Suprapubic skin (tissue), 4 donors: ENCODE measurements around the gene ADK. TPM values are rescaled to one million over a fixed set of nuclear protein-coding genes. Genes with fewer than 3 reads are reported as not detected.

Experiments used
- DNase-seq, 2 donors: peaks; one replicate each; pipeline ENCODE4 v3.0.0-alpha.2; 2019; ENCODE audit warnings: low spot score in 2 of 2
- H3K27ac ChIP-seq: fragments of 200-600 bp; sonication (generic); one replicate; pipeline ENCODE4 v1.5.1; 2019
- H3K27me3 ChIP-seq: fragments of 200-600 bp; sonication (generic); one replicate; pipeline ENCODE4 v1.5.1; 2019
- H3K36me3 ChIP-seq: fragments of 200-600 bp; sonication (generic); one replicate; pipeline ENCODE4 v1.5.1; 2019
- H3K4me1 ChIP-seq: fragments of 200-600 bp; sonication (generic); one replicate; pipeline ENCODE4 v1.5.1; 2019
- H3K4me3 ChIP-seq: fragments of 200-600 bp; sonication (generic); one replicate; pipeline ENCODE4 v1.5.1; 2019; ENCODE audit warnings: mild to moderate bottlenecking
- H3K9me3 ChIP-seq: fragments of 200-600 bp; sonication (generic); one replicate; pipeline ENCODE4 v1.5.1; 2019
- EP300 ChIP-seq: sonication (generic); formaldehyde crosslinking; IDR thresholded peaks from one replicate; pipeline ENCODE4 v1.6.1; 2017; ENCODE audit warnings: antibody characterized with exemption
- POLR2A ChIP-seq, 2 donors: fragments of 450-650 bp; IDR thresholded peaks; one replicate each; pipeline ENCODE4 v1.6.1; 2017; ENCODE audit warnings: antibody characterized with exemption in 2 of 2, mild to moderate bottlenecking in 2 of 2, moderate library complexity in 2 of 2
- POLR2AphosphoS5 ChIP-seq, 3 donors: sonication (generic); formaldehyde crosslinking; IDR thresholded peaks; one replicate each; pipeline ENCODE4 v1.6.1; 2017; ENCODE audit warnings: antibody characterized with exemption in 3 of 3
- WGBS: methylation state at CpG from one replicate; pipeline ENCODE4 v1.1.5; 2018; 5-methylcytosine and 5-hydroxymethylcytosine counted together
- total RNA-seq, 4 donors: library from RNA; depleted of rRNA; stranded (reverse); fragments of >200 nt; gene quantifications; one replicate each; pipeline ENCODE4 v1.1.0, GENCODE V29; 2016
- TF ChIP-seq, protein P1 (sequence below), 2 donors: fragments of 200-600 bp in 1 of 2; fragments of 450-650 bp in 1 of 2; sonication (generic) in 1 of 2; IDR thresholded peaks; one replicate each; pipeline ENCODE4 v1.5.1; 2016 to 2019; ENCODE audit warnings: antibody characterized with exemption in 2 of 2, mild to moderate bottlenecking in 1 of 2, moderate library complexity in 1 of 2

The ADK gene
- total RNA-seq, 4 donors from 2014 or later = 33.0 to 57.3 (median 48.0) TPM

DNA sequence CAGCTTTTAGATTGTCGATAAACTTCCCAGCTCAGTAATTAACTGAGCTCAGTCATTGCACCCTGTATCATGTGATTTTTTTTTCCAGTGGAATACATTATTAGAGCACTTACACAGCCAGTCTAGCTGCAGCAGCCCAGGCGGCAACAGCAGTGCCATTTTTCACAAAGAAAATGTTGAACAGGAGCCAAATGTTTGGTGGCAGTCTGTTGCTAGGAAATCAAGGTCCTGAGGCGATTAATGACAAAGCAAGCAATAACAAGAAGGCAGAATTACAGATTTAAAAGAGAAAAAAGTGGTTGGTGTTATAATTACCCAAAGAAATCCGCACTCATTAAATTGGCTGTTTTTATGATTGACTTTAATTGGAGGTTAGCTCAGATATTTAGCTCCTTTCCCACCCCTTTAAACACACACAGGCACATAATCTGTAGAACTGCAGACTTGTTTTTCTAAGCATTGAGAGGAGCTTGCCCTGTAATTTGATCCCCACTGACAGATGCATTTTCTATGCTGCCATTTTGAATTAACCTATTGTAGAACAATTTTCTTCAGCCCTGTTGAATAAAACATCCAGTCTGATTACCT lies 267.4 kb downstream of the ADK start:
- no peak for TF ChIP-seq EP300
- TF ChIP-seq, protein P1, sequence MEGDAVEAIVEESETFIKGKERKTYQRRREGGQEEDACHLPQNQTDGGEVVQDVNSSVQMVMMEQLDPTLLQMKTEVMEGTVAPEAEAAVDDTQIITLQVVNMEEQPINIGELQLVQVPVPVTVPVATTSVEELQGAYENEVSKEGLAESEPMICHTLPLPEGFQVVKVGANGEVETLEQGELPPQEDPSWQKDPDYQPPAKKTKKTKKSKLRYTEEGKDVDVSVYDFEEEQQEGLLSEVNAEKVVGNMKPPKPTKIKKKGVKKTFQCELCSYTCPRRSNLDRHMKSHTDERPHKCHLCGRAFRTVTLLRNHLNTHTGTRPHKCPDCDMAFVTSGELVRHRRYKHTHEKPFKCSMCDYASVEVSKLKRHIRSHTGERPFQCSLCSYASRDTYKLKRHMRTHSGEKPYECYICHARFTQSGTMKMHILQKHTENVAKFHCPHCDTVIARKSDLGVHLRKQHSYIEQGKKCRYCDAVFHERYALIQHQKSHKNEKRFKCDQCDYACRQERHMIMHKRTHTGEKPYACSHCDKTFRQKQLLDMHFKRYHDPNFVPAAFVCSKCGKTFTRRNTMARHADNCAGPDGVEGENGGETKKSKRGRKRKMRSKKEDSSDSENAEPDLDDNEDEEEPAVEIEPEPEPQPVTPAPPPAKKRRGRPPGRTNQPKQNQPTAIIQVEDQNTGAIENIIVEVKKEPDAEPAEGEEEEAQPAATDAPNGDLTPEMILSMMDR (IDR thresholded peaks at IDR 0.05) = no peak
- TF ChIP-seq POLR2AphosphoS5 (IDR thresholded peaks at IDR 0.05) = no peak
- TF ChIP-seq POLR2A (IDR thresholded peaks at IDR 0.05) = no peak
- Histone ChIP-seq H3K36me3 (no peaks in the 10 kb centered on the region), H3K27ac (no peak overlapping the region), H3K9me3 (no peaks in the 10 kb centered on the region), H3K27me3 (no peaks in the 10 kb centered on the region), H3K4me1 (peaks cover 5% of the 10 kb centered on the region), H3K4me3 (no peak overlapping the region)
- no peak for DNase-seq
- WGBS = 36% methylated on average over 4 of the region's 4 CpGs

DNA sequence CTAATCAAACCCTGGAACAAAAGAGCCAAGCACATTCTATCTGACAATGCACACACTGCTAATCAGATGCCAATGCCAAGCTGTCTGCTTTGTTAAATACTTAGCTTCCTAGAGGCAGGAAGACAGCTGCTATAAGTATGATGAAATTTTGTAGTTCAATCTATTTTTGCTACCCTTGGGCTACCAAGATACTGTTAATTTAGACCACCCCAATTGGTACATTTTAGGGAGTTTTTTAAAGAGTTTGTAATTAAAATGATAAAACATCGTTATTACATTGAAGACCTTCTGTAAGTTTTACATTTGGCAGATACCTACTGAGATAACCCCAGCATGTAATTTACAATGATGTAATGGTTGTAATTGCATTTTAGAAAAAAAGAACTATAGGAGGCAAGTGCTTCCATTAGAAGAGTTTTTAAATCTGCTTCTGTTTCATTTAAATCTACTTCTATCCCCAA lies 268.5 kb downstream of the ADK start:
- Histone ChIP-seq H3K4me3 (no peak overlapping the region), H3K36me3 (no peaks in the 10 kb centered on the region), H3K27me3 (no peaks in the 10 kb centered on the region), H3K9me3 (no peaks in the 10 kb centered on the region), H3K27ac (no peak overlapping the region), H3K4me1 (peaks cover 5% of the 10 kb centered on the region)
- no peak for DNase-seq
- WGBS = 73% methylated on average over 1 of the region's 1 CpG
- TF ChIP-seq EP300 (no peak), POLR2AphosphoS5 (IDR thresholded peaks at IDR 0.05) (no peak), POLR2A (IDR thresholded peaks at IDR 0.05) (no peak)
- TF ChIP-seq, protein P1 (IDR thresholded peaks at IDR 0.05) = no peak

GRCh38 chr10:74419958-74420375 lies 268.9 kb downstream of the ADK start:
- no peak overlapping the region for H3K4me3 ChIP-seq
- 88% methylated on average over 2 of the region's 2 CpGs for WGBS
- no peak overlapping the region for H3K27ac ChIP-seq
- no peaks in the 10 kb centered on the region for H3K36me3 ChIP-seq
- H3K4me1 ChIP-seq = peaks cover 5% of the 10 kb centered on the region
- H3K27me3 ChIP-seq = no peaks in the 10 kb centered on the region
- TF ChIP-seq EP300 (no peak), POLR2AphosphoS5 (IDR thresholded peaks at IDR 0.05) (no peak), POLR2A (IDR thresholded peaks at IDR 0.05) (no peak)
- TF ChIP-seq, protein P1 (IDR thresholded peaks at IDR 0.05) = peak in 1 of 2 donors; percentile 22
- H3K9me3 ChIP-seq = no peaks in the 10 kb centered on the region
- no peak for DNase-seq

DNA sequence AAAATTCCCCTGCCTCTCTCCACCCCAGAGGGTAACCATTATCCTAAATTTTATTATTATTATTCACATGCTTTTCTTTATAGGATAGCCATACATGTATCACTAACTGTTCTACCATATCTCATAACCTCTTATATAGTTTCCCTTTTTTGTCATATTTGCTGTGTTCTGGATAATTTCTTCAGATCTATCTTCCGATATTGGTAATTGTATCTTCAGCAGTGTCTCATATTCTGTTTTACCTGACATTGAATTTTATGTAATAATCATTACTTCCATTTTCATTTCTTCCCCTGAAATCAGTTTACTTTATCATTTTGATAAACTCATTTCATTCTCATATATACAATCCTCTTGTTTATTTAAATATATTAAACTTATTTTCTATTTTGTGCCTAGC lies 273.5 kb downstream of the ADK start:
- WGBS = 97% methylated on average over 1 of the region's 1 CpG

DNA sequence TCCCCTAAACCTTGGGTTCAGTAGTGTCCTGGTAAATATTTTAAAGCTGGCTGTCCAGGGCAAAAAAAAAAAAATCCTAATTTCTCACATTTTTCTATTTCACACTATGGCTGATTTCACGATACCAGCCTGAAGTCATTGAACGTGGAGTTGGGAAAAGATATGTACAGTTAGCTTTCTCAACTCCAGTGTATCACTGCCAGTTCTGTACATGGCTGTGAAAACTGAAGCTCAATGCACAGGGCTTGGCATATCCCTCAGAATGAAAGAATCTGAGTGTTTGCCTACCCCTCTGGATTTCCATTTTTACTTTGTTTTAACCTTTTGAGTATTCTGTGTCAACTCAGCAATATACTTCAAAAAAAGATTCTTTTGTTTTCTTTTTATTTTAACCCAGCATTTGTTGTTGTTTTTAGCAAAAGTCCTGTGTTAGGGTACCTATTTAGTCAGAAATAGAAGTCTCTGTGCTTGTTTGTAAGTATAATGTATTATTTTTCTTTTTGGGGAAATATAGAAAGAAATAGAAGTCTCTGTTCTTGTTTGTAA lies 274.5 kb downstream of the ADK start:
- WGBS = 96% methylated on average over 2 of the region's 2 CpGs
- H3K4me1 ChIP-seq = no peaks in the 10 kb centered on the region
- H3K36me3 ChIP-seq = no peaks in the 10 kb centered on the region
- no peak for DNase-seq
- TF ChIP-seq POLR2AphosphoS5 (IDR thresholded peaks at IDR 0.05) (no peak), POLR2A (IDR thresholded peaks at IDR 0.05) (no peak), EP300 (no peak)
- TF ChIP-seq, protein P1 (IDR thresholded peaks at IDR 0.05) = no peak
- H3K27me3 ChIP-seq = no peaks in the 10 kb centered on the region
- H3K27ac ChIP-seq = no peak overlapping the region
- H3K9me3 ChIP-seq = no peaks in the 10 kb centered on the region
- H3K4me3 ChIP-seq = no peak overlapping the region

More for the DNA sequence above, 273.5 kb downstream of the ADK start:
- no peaks in the 10 kb centered on the region for H3K4me1 ChIP-seq
- no peak for DNase-seq
- H3K27ac ChIP-seq = no peak overlapping the region
- TF ChIP-seq, protein P1 (IDR thresholded peaks at IDR 0.05) = no peak
- no peak for TF ChIP-seq POLR2AphosphoS5 (IDR thresholded peaks at IDR 0.05)
- TF ChIP-seq EP300 = no peak
- no peak for TF ChIP-seq POLR2A (IDR thresholded peaks at IDR 0.05)
- H3K27me3 ChIP-seq = no peaks in the 10 kb centered on the region
- H3K9me3 ChIP-seq = no peaks in the 10 kb centered on the region
- H3K4me3 ChIP-seq = no peak overlapping the region
- H3K36me3 ChIP-seq = no peaks in the 10 kb centered on the region
